ENCODE data around the gene INTS6L.

INTS6L gene

GRCh38 chrX:135520553-135521404, at the start of gene INTS6L:
TSS of gene INTS6L (plus strand) at chrX:135520660. CDS start at chrX:135520993, 333 bp downstream.
- peak; percentile 80 for DNase-seq

- DNase-seq = no peak
These were observed 44.1 kb upstream of the INTS6L start for GRCh38 chrX:135476378-135476777.

GRCh38 chrX:135477576-135477975, 42.9 kb upstream of the INTS6L start:
- DNase-seq = peak; percentile 35

GRCh38 chrX:135480076-135480475, 40.4 kb upstream of the INTS6L start:
- DNase-seq = no peak

- DNase-seq = no peak
These were observed 38.7 kb upstream of the INTS6L start for GRCh38 chrX:135481696-135482179.

- DNase-seq = peak; percentile 10
These were observed 35.7 kb upstream of the INTS6L start for GRCh38 chrX:135484641-135485289.

- no peak for DNase-seq
These were observed 30.9 kb upstream of the INTS6L start for GRCh38 chrX:135489542-135489941.

GRCh38 chrX:135490979-135491514, 29.4 kb upstream of the INTS6L start:
- no peak for DNase-seq

GRCh38 chrX:135494453-135494852, 26.0 kb upstream of the INTS6L start:
- no peak for DNase-seq

GRCh38 chrX:135497736-135498135, 22.7 kb upstream of the INTS6L start:
- no peak for DNase-seq

GRCh38 chrX:135498236-135498635, 22.2 kb upstream of the INTS6L start:
- no peak for DNase-seq

- no peak for DNase-seq
These were observed 15.1 kb upstream of the INTS6L start for GRCh38 chrX:135505351-135505750.

- DNase-seq = no peak
These were observed 10.6 kb upstream of the INTS6L start for GRCh38 chrX:135509885-135510284.

- no peak for DNase-seq
These were observed 7.8 kb upstream of the INTS6L start for GRCh38 chrX:135512508-135513129.

GRCh38 chrX:135513130-135513515, 7.3 kb upstream of the INTS6L start:
- DNase-seq = no peak

- no peak for DNase-seq
These were observed 4.1 kb upstream of the INTS6L start for GRCh38 chrX:135516376-135516775.

- no peak for DNase-seq
These were observed 2.3 kb upstream of the INTS6L start for GRCh38 chrX:135518161-135518560.

GRCh38 chrX:135520022-135520552, 373 bp upstream of the INTS6L start:
- no peak for DNase-seq

- DNase-seq = peak; percentile 81
These were observed 1.1 kb downstream of the INTS6L start for GRCh38 chrX:135521405-135522131.

GRCh38 chrX:135522132-135522530, 1.7 kb downstream of the INTS6L start:
- DNase-seq = no peak

- DNase-seq = no peak
These were observed 2.6 kb downstream of the INTS6L start for GRCh38 chrX:135522878-135523693.

- DNase-seq = no peak
These were observed 7.8 kb downstream of the INTS6L start for GRCh38 chrX:135528254-135528653.

All from activated naive CD4-positive, alpha-beta T cell treated with anti-CD3 and anti-CD28 coated beads, Interleukin-2, amount 50 U/mL, for 16 hours (primary cell).